MCF 10A (cell line): ENCODE data around the gene RBCK1. TPM values are rescaled to one million over a fixed set of nuclear protein-coding genes. Genes with fewer than 3 reads are reported as not detected.
A peak's percentile ranks its signal among the peaks of the same experiment; 100 is the strongest.

Experiments used
- BruUV-seq: library from RNA; stranded (reverse); fragments of 400-500 nt; replicated peaks from 2 replicates; lab custom pipeline; 2021; lab: Mats Ljungman, UMichigan
- CTCF ChIA-PET: fragments of 300-600 bp; sonication (Branson Sonifier 250); formaldehyde crosslinking; extraction: SDS; loops from one replicate; lab custom pipeline; 2021; ENCODE audit warnings: antibody characterized with exemption, inconsistent platforms; lab: Yijun Ruan, JAX
- POLR2A ChIA-PET: fragments of 300-600, 350-650 bp; sonication (Branson Sonifier 250); formaldehyde crosslinking; extraction: SDS; loops from one replicate; lab custom pipeline; 2020; ENCODE audit warnings: antibody characterized with exemption, inconsistent platforms; lab: Yijun Ruan, JAX
- DNase-seq: peaks from one replicate; pipeline ENCODE4 v3.0.0-alpha.2; 2018; ENCODE audit not compliant: unreplicated experiment
- H3K27ac Mint-ChIP-seq: one replicate; pipeline ENCODE4 v1.8.0; 2022; ENCODE audit warnings: mild to moderate bottlenecking, low read depth, mixed read lengths; ENCODE audit not compliant: unreplicated experiment
- H3K27me3 Mint-ChIP-seq: one replicate; pipeline ENCODE4 v1.8.0; 2022; ENCODE audit warnings: mixed read lengths; ENCODE audit not compliant: insufficient read depth, unreplicated experiment
- H3K36me3 Mint-ChIP-seq: one replicate; pipeline ENCODE4 v1.8.0; 2022; ENCODE audit warnings: mild to moderate bottlenecking, moderate library complexity, mixed read lengths; ENCODE audit not compliant: insufficient read depth, unreplicated experiment
- H3K4me1 Mint-ChIP-seq: one replicate; pipeline ENCODE4 v1.8.0; 2022; ENCODE audit warnings: mixed read lengths; ENCODE audit not compliant: insufficient read depth, unreplicated experiment
- H3K4me3 Mint-ChIP-seq: one replicate; pipeline ENCODE4 v1.8.0; 2022; ENCODE audit warnings: mild to moderate bottlenecking, moderate library complexity, mixed read lengths; ENCODE audit not compliant: unreplicated experiment
- H3K9me3 Mint-ChIP-seq: one replicate; pipeline ENCODE4 v1.8.0; 2022; ENCODE audit warnings: mixed read lengths; ENCODE audit not compliant: unreplicated experiment
- intact Hi-C: fragments of 100-400 bp; cut with micrococcal nuclease; formaldehyde crosslinking; loops from 2 replicates; pipeline ENCODE4 v1.14.1; 2022
- total RNA-seq: library from RNA; stranded (reverse); gene quantifications from 2 replicates; pipeline ENCODE4 v1.2.3, GENCODE V29; 2022
- TF ChIP-seq, protein P1 (sequence below): fragments of 200-600 bp; IDR thresholded peaks from one replicate; pipeline ENCODE4 v1.8.0; 2022; ENCODE audit warnings: antibody characterized with exemption, mild to moderate bottlenecking; ENCODE audit not compliant: unreplicated experiment

The RBCK1 gene
- total RNA-seq, 1 experiment from 2014 or later = 353 TPM

DNA sequence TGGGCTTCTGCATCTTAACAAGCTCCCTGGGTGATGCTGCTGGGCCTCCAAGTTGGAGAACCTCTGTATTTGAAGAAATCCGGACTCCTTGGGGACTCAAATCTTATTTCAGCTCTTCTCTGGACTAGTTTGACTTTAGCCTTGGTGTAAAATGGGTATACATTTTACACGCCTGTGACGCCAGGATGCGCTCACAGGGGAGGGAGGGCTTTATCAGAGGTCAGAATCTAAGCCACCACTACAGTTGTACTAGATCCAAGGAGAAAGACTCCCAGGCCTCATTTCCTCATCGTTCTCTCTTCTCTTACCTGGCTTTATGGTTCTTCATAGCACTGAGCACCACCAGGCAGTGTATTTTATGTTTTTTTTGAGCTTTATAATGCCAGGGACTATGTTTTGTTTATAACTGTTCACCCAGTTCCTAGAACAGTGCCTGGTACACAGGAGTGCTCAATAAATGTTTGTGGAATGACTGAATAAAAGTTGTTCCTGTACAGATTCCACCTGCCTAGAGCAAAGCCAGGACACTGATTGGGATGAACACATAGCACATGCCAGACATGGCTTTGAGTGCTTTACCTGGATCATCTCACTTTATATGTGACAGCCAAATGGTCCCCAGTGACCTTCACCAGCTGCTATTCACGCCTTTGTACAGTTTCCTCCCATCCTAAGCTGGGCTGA lies 5.1 kb upstream of the RBCK1 start:
- no TSS peak for BruUV-seq
- H3K36me3 Mint-ChIP-seq = peaks cover 15% of the 10 kb centered on the region
- POLR2A ChIA-PET = interaction anchor here (0.6 to 13.1 kb wide), 9 partner anchors 11 to 80 kb away, joined by 3 to 198 read pairs (median 4); partner anchors contain the start of gene TRIB3

DNA sequence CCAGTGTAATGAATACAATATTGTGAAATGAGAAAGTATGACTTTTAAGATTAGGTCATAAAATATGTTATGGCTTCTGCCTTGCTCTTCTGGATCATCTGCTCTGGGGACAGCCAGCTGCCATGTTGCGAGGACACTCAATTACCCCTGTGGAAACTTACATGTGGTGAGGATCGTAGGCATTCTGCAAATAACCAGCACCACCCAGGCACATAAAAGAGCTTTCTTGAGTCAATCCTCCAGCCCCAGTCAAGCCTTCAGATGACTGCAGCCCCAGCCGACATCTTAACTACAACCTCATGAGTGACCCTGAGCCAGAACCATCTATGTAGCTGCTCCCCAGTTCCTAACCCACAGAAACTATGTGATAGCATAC lies 4.5 kb upstream of the RBCK1 start:
- Mint-ChIP-seq H3K9me3 (no peaks in the 10 kb centered on the region), H3K27ac (peak overlapping the region; percentile 78), H3K4me3 (no peak overlapping the region), H3K36me3 (peaks cover 9% of the 10 kb centered on the region), H3K4me1 (peaks cover 26% of the 10 kb centered on the region), H3K27me3 (no peaks in the 10 kb centered on the region)
- DNase-seq = no peak
- BruUV-seq = no TSS peak
- ChIA-PET CTCF (interaction anchor here (0.9 to 6.2 kb wide), 4 partner anchors 18 to 41 kb away, joined by 3 to 45 read pairs (median 7); no protein-coding TSS in a partner anchor), POLR2A (interaction anchor here (1.3 to 13.1 kb wide), 5 partner anchors 10 to 39 kb away, joined by 3 to 198 read pairs (median 16); partner anchors contain the start of gene TRIB3)
- TF ChIP-seq, protein P1, sequence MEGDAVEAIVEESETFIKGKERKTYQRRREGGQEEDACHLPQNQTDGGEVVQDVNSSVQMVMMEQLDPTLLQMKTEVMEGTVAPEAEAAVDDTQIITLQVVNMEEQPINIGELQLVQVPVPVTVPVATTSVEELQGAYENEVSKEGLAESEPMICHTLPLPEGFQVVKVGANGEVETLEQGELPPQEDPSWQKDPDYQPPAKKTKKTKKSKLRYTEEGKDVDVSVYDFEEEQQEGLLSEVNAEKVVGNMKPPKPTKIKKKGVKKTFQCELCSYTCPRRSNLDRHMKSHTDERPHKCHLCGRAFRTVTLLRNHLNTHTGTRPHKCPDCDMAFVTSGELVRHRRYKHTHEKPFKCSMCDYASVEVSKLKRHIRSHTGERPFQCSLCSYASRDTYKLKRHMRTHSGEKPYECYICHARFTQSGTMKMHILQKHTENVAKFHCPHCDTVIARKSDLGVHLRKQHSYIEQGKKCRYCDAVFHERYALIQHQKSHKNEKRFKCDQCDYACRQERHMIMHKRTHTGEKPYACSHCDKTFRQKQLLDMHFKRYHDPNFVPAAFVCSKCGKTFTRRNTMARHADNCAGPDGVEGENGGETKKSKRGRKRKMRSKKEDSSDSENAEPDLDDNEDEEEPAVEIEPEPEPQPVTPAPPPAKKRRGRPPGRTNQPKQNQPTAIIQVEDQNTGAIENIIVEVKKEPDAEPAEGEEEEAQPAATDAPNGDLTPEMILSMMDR = no peak
- intact Hi-C loops = no loop called here

More for the DNA sequence above, 5.1 kb upstream of the RBCK1 start:
- Mint-ChIP-seq H3K27me3 (no peaks in the 10 kb centered on the region), H3K9me3 (no peaks in the 10 kb centered on the region), H3K4me3 (no peak overlapping the region), H3K4me1 (peaks cover 26% of the 10 kb centered on the region), H3K27ac (peak overlapping the region; percentile 78)
- intact Hi-C loops = no loop called here
- TF ChIP-seq, protein P1 = no peak
- CTCF ChIA-PET = interaction anchor here (0.9 to 6.2 kb wide), 5 partner anchors 17 to 48 kb away, joined by 3 to 45 read pairs (median 9); no protein-coding TSS in a partner anchor
- no peak for DNase-seq

DNA sequence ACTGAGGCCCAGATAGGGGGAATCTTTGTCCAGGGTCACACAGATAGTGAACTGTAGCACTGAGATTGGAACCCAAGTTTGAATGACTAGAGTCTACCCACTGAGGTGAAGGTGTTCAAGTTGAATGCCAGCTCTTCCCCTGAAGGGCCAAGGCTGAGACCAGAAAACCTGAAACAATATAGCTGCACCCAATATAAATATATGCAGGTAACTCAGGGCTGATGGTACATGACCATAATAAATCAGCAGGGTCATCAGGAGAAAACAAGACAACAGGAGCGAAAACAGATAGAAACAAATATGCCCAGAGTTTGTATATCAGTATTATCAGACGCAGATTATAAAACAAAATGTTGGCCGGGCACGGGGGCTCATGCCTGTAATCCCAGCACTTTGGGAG lies 4.0 kb upstream of the RBCK1 start:
- CTCF ChIA-PET = interaction anchor here (0.6 to 1.1 kb wide), 4 partner anchors 23 to 52 kb away, joined by 3 to 4 read pairs (median 3); partner anchors contain the start of gene TRIB3
- intact Hi-C loops = no loop called here
- H3K4me3 Mint-ChIP-seq = no peak overlapping the region

More for the DNA sequence above, 4.0 kb upstream of the RBCK1 start:
- Mint-ChIP-seq H3K27me3 (no peaks in the 10 kb centered on the region), H3K36me3 (peaks cover 11% of the 10 kb centered on the region), H3K9me3 (no peaks in the 10 kb centered on the region), H3K27ac (no peak overlapping the region), H3K4me1 (peaks cover 26% of the 10 kb centered on the region)
- no TSS peak for BruUV-seq
- POLR2A ChIA-PET = interaction anchor here (10.7 to 13.1 kb wide), 2 partner anchors 20 to 40 kb away, joined by 197 to 198 read pairs; partner anchors contain the start of gene TRIB3
- TF ChIP-seq, protein P1 = no peak
- no peak for DNase-seq
